MM.1S (cell line): ENCODE results near the gene HOMER2.

Experiments
- EZH2phosphoT487 ChIP-seq: fragments of 300-600 bp; sonication (generic); IDR thresholded peaks from 2 replicates; pipeline ENCODE4 v1.6.1; 2018; ENCODE audit warnings: antibody characterized with exemption, low read length
- TF ChIP-seq, protein P1 (sequence below): fragments of 300-600 bp; sonication (generic); IDR thresholded peaks from 2 replicates; pipeline ENCODE4 v1.5.1; 2016; ENCODE audit warnings: antibody characterized with exemption, low read length, mixed read lengths

DNA sequence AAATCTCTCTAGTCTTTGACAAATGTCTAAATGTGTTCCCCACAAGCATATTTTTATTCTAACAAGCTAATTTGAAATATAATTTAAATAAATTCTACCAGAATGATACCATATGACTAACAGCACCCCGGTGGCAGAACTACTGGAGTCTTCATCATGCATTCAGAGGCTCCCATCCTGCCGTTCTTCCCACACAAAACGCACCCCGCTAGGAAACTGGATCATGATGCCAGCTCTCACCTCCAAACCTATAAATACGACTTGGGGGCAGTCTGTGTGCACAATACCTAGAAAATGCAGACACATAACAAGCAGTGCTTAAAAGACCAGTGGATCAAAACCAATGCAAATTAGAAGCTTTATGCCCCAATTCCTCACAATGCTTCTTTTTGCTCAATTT is 8.5 kb downstream of the HOMER2 start:
- no peak for TF ChIP-seq EZH2phosphoT487
- TF ChIP-seq, protein P1, sequence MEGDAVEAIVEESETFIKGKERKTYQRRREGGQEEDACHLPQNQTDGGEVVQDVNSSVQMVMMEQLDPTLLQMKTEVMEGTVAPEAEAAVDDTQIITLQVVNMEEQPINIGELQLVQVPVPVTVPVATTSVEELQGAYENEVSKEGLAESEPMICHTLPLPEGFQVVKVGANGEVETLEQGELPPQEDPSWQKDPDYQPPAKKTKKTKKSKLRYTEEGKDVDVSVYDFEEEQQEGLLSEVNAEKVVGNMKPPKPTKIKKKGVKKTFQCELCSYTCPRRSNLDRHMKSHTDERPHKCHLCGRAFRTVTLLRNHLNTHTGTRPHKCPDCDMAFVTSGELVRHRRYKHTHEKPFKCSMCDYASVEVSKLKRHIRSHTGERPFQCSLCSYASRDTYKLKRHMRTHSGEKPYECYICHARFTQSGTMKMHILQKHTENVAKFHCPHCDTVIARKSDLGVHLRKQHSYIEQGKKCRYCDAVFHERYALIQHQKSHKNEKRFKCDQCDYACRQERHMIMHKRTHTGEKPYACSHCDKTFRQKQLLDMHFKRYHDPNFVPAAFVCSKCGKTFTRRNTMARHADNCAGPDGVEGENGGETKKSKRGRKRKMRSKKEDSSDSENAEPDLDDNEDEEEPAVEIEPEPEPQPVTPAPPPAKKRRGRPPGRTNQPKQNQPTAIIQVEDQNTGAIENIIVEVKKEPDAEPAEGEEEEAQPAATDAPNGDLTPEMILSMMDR = no peak
